ENCODE results near the gene HIVEP1. TPM values are rescaled to one million over a fixed set of nuclear protein-coding genes. Genes with fewer than 3 reads are reported as not detected.
"Not testable (repeated sequence)": the region's sequence is repeated elsewhere in the genome, so short reads cannot be mapped to it uniquely, and the experiment has no call there.

The HIVEP1 gene
- total RNA-seq, 1 donor from 2014 or later = 38.5 TPM

GRCh38 chr6:12149944-12150510 is 137.9 kb downstream of the HIVEP1 start:
- no peak for DNase-seq (ENCODE audit: extremely low read depth, low read depth, low spot score)

GRCh38 chr6:12150812-12151432 is 138.8 kb downstream of the HIVEP1 start:
- no peak for DNase-seq (ENCODE audit: extremely low read depth, low read depth, low spot score)

DNA sequence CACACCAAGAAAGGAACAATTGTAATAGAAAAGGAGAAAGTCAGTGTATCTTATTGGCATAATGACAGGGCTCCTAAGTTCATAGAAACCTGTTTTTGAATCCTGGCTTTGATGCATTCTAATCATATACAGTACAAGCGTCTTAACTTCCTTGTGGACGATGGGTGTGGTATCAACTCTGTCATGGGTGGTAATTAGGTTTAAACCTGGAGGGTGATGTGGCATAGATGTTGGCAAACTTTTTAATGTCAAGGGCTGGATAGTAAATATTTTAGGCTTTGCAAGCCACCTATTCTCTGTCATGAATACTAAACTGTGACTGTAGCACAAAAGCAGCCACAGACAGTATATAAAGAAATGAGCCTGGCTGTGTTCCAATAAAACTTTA is 139.3 kb downstream of the HIVEP1 start:
- no peak for DNase-seq (ENCODE audit: extremely low read depth, low read depth, low spot score)

DNA sequence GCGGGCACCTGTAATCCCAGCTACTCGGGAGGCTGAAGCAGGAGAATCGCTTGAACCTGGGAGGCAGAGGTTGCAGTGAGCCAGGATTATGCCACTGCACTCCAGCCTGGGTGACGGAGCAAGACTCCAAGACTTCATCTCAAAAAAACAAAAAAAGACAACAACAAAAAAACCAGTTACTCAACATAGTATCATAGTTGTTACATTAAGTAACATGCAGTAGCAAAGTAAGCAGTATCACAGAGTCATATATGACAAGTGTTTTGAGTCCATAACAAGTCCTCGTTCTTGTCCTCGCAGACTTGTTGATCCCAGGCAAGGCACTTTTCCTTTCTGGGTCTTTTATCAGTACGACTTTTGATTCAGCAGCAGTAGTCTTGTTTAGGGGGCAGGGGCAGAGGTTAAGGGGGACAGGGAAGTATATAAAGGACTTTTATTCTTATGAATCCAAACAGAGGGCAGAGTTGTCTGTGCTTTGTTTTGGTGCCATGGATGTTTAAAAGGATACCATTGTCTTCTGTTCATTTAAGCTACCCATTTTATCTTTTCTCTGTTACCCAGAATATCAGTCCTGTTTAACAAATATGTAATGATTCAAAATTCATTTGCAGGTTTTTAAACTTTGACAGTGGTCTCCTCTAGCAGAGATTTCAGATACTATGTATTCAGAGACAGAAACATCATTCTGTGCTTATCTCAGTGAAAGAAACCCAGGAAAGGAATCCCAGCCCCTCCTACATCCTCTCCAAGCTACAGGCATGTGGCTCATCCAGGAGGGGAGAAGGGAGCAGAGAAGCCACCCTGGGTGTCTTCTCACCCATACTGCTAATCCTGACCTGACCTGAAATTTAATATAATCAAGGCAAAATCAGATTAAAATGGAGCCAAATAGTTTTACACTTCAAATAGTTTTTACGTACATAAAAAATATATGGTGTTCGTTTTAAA is 140.2 kb downstream of the HIVEP1 start:
- DNase-seq (ENCODE audit: extremely low read depth, low read depth, low spot score) = no peak

DNA sequence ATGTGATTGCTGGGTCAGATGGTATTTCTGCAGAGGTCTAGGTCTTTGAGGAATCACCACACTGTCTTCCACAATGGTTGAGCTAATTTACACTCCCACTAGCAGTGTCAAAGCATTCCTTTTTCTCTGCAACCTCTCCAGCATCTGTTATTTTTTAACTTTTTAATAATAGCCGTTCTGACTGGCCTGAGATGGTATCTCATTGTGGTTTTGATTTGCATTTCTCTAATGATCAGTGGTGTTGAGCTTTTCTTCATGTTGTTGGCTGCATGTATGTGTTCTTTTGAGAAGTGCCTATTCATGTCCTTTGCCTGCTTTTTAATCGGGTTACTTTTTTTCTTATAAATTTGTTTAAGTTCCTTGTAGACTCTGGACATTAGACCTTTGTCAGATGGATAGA is 143.7 kb downstream of the HIVEP1 start:
- DNase-seq (ENCODE audit: extremely low read depth, low read depth, low spot score) = not testable (repeated sequence)

- no peak for DNase-seq (ENCODE audit: extremely low read depth, low read depth, low spot score)
Measured at GRCh38 chr6:12158686-12159415, 146.7 kb downstream of the HIVEP1 start.

- no peak for DNase-seq (ENCODE audit: extremely low read depth, low read depth, low spot score)
Measured at GRCh38 chr6:12160326-12160725, 148.2 kb downstream of the HIVEP1 start.

DNA sequence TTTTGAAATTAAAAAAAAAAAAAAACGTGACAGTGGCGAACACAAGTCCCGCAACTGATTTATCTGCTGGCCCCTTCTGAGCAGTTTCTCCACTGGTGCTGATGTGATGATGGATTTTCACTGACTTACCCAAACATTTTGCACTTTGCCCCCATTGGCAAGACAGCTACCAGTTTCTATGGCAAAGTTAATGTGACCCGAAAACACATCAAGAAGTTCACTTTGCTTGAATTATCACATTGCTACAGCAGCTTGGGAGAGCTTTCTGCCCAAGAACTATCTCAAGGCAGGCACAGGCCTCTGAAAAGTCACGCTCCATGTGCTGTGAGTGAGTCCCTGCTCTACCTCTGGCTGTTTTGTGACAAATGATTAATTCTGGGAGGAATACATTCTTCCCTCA is 150.1 kb downstream of the HIVEP1 start:
- no peak for DNase-seq (ENCODE audit: extremely low read depth, low read depth, low spot score)

- no peak for DNase-seq (ENCODE audit: extremely low read depth, low read depth, low spot score)
Measured at GRCh38 chr6:12163149-12163548, 151.0 kb downstream of the HIVEP1 start.

GRCh38 chr6:12163744-12164507 is 151.8 kb downstream of the HIVEP1 start:
- no peak for DNase-seq (ENCODE audit: extremely low read depth, low read depth, low spot score)

DNA sequence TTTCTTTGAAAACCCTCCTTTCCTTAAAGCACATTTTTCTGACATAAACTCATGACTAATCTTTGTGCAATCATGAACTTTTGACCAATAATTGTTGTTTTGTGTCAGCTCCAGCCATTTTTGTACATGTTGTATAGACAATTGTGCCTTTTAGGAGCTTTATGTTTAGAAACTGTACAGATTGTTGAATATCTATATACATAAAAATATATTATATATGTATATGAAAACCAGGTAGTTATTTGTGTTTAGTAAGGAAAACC is 152.3 kb downstream of the HIVEP1 start:
- no peak for DNase-seq (ENCODE audit: extremely low read depth, low read depth, low spot score)

DNA sequence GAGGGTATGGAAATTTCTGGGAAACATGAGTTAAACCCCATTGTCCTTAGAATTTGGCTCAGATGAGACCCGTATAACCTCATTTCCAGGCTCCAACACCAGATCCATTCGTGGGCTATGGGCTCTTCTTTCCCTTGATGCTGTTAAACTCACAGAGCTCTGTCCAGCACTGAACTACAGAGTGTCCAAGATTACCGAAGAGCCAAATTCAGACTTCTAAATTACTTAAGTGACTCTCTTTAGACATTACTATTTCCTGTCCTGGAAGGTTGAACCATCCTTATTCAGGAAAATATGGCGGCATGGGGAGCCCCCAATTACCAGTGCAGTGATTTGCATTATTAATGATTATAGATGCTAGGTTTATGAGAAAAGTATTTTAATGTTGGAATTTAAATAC is 153.2 kb downstream of the HIVEP1 start:
- no peak for DNase-seq (ENCODE audit: extremely low read depth, low read depth, low spot score)

- DNase-seq (ENCODE audit: extremely low read depth, low read depth, low spot score) = no peak
Measured at GRCh38 chr6:12165722-12166280, 153.7 kb downstream of the HIVEP1 start.

- no peak for DNase-seq (ENCODE audit: extremely low read depth, low read depth, low spot score)
Measured at GRCh38 chr6:12169377-12169776, 157.3 kb downstream of the HIVEP1 start.

DNA sequence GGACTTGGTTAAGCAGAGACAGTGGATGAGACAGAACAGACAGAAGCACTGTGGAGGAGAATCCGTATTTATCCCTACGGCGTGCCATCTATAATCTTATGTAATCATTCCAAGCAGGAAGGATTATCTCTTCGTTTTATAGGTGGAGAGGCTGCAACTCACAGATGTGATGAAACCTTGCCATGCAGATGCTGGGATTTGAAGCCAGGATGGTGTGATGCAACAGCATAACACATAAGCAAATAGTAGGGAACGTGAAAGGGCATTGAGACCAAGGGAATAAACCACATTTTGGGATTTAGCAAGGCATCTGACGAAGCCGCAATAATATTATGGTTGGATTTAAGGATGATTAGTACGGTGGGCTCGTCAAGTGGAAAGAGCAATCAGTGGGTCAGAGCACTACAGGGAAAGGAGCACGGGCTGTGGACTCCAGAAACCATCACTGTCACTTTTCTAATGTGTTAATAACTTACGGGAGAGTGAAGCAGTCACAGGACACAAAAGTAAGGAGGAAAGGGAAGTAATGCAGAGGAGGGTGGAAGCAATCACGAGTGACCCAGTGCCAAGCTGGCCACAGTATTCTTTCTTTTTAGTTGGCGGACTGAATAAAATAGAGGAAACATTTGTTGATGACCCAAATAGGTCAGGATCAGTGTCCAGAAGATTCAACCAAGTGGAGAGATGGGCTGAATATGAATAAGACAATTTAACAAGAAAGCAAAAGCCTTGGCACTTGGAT is 158.4 kb downstream of the HIVEP1 start:
- DNase-seq (ENCODE audit: extremely low read depth, low read depth, low spot score) = no peak

GRCh38 chr6:12171717-12172116 is 159.6 kb downstream of the HIVEP1 start:
- no peak for DNase-seq (ENCODE audit: extremely low read depth, low read depth, low spot score)

DNA sequence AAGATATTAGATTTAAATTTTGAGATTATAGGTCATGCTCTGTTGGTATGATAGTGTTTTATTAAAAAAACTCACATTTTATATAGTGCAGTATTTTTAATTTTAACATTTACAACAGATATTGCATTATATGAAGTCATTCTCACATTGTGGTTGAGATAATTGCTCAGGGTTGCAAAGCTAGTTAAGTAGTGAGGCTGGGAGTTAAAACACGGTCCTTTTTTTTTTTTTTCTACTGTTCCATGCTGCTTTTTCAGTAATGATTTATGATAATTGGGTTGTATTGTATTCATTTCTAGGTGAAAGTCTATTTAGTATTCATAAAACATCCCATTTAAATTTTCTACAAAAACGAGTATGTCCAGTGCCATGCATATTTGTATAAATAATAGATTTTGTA is 160.5 kb downstream of the HIVEP1 start:
- no peak for DNase-seq (ENCODE audit: extremely low read depth, low read depth, low spot score)

- no peak for DNase-seq (ENCODE audit: extremely low read depth, low read depth, low spot score)
Measured at GRCh38 chr6:12173181-12173580, 161.1 kb downstream of the HIVEP1 start.

GRCh38 chr6:12173661-12174060 is 161.5 kb downstream of the HIVEP1 start:
- no peak for DNase-seq (ENCODE audit: extremely low read depth, low read depth, low spot score)

- no peak for DNase-seq (ENCODE audit: extremely low read depth, low read depth, low spot score)
Measured at GRCh38 chr6:12174878-12175277, 162.8 kb downstream of the HIVEP1 start.

All from glomerular endothelial cell (primary cell).